Thoracic aorta (tissue), 2 donors: ENCODE results near the gene MMP21. TPM values are rescaled to one million over a fixed set of nuclear protein-coding genes. Genes with fewer than 3 reads are reported as not detected.

Experiments used
- ATAC-seq: fragments of 150-250 bp; one replicate; pipeline ENCODE4 v1.8.0; 2017; ENCODE audit warnings: low read depth; ENCODE audit not compliant: insufficient number of reproducible peaks, low FRiP score
- DNase-seq: peaks from one replicate; pipeline ENCODE4 v3.0.0-alpha.2; 2020; ENCODE audit warnings: low spot score
- H3K27ac ChIP-seq, 2 donors: fragments of 200-600 bp; sonication (generic); 1 replicate in 1 of 2; 2 replicates in 1 of 2; pipeline ENCODE4 v1.5.1; 2016; ENCODE audit warnings: mild to moderate bottlenecking in 2 of 2, moderate library complexity in 2 of 2
- H3K27me3 ChIP-seq: fragments of 200-600 bp; sonication (generic); replicated peaks from 2 replicates; pipeline ENCODE4 v1.6.0; 2016; ENCODE audit warnings: mild to moderate bottlenecking; ENCODE audit not compliant: insufficient read depth
- H3K36me3 ChIP-seq: fragments of 200-600 bp; sonication (generic); one replicate; pipeline ENCODE4 v1.5.1; 2016
- H3K4me1 ChIP-seq, 2 donors: fragments of 200-600 bp; sonication (generic); 1 replicate in 1 of 2; 2 replicates in 1 of 2; pipeline versions ENCODE4 v1.5.1 to v1.6.0; 2016; ENCODE audit warnings: low read depth in 2 of 2, mild to moderate bottlenecking in 1 of 2; ENCODE audit not compliant: control insufficient read depth in 1 of 2
- H3K4me3 ChIP-seq: fragments of 200-600 bp; sonication (generic); 2 replicates; pipeline ENCODE4 v1.5.1; 2016; ENCODE audit warnings: mild to moderate bottlenecking
- H3K9me3 ChIP-seq: fragments of 200-600 bp; sonication (generic); 2 replicates; pipeline ENCODE4 v1.5.1; 2016
- CTCF ChIP-seq: fragments of 200-600 bp; sonication (generic); IDR thresholded peaks from one replicate; pipeline ENCODE4 v1.5.1; 2019; ENCODE audit warnings: antibody characterized with exemption
- total RNA-seq, 2 donors: library from RNA; depleted of rRNA; stranded (reverse); fragments of >200 nt; gene quantifications; one replicate each; pipeline versions ENCODE4 v1.1.0 to v1.2.3, GENCODE V29; 2016

The MMP21 gene
- total RNA-seq, 2 donors from 2014 or later: not detected

GRCh38 chr10:125770844-125771243 lies 4.8 kb downstream of the MMP21 start:
- Histone ChIP-seq H3K4me3 (no peak overlapping the region), H3K27ac (no peak overlapping the region), H3K27me3 (no peaks in the 10 kb centered on the region), H3K9me3 (no peaks in the 10 kb centered on the region), H3K36me3 (no peaks in the 10 kb centered on the region), H3K4me1 (peaks cover 0 to 20% of the 10 kb centered on the region in 2 donors)
- no peak for DNase-seq
- ATAC-seq: no peak
- TF ChIP-seq CTCF: no peak

GRCh38 chr10:125769175-125769574 lies 6.4 kb downstream of the MMP21 start:
- peaks cover 12% of the 10 kb centered on the region for H3K36me3 ChIP-seq
- no peak overlapping the region for H3K4me3 ChIP-seq
- DNase-seq (no peak), ATAC-seq (no peak)
- no peaks in the 10 kb centered on the region for H3K9me3 ChIP-seq
- H3K27ac ChIP-seq: peak overlapping the region in 1 of 2 donors; percentile 31
- H3K27me3 ChIP-seq: no peaks in the 10 kb centered on the region
- H3K4me1 ChIP-seq: peaks cover 0 to 20% of the 10 kb centered on the region in 2 donors
- TF ChIP-seq CTCF: no peak

- Histone ChIP-seq H3K9me3 (no peaks in the 10 kb centered on the region), H3K27ac (peak overlapping the region; percentile 12 to 31), H3K4me3 (no peak overlapping the region), H3K36me3 (peaks cover 19% of the 10 kb centered on the region), H3K4me1 (peaks cover 0 to 20% of the 10 kb centered on the region in 2 donors), H3K27me3 (no peaks in the 10 kb centered on the region)
- ATAC-seq (peak; percentile 32), DNase-seq (no peak)
- no peak for TF ChIP-seq CTCF
Measured at GRCh38 chr10:125768219-125768855, 7.3 kb downstream of the MMP21 start.

GRCh38 chr10:125766511-125766910 lies 9.1 kb downstream of the MMP21 start:
- Histone ChIP-seq H3K9me3 (no peaks in the 10 kb centered on the region), H3K36me3 (peaks cover 25% of the 10 kb centered on the region), H3K27me3 (no peaks in the 10 kb centered on the region), H3K4me3 (no peak overlapping the region), H3K27ac (no peak overlapping the region), H3K4me1 (peaks cover 0 to 20% of the 10 kb centered on the region in 2 donors)
- no peak for DNase-seq
- no peak for TF ChIP-seq CTCF
- no peak for ATAC-seq

GRCh38 chr10:125765835-125766234 lies 9.8 kb downstream of the MMP21 start:
- no peak for DNase-seq
- H3K4me3 ChIP-seq: no peak overlapping the region
- no peaks in the 10 kb centered on the region for H3K27me3 ChIP-seq

More at GRCh38 chr10:125765835-125766234, 9.8 kb downstream of the MMP21 start:
- no peak for TF ChIP-seq CTCF
- H3K36me3 ChIP-seq: peaks cover 26% of the 10 kb centered on the region
- peaks cover 0 to 20% of the 10 kb centered on the region in 2 donors for H3K4me1 ChIP-seq
- no peaks in the 10 kb centered on the region for H3K9me3 ChIP-seq
- no peak for ATAC-seq
- no peak overlapping the region for H3K27ac ChIP-seq
